ENCODE measurements around the gene TMPRSS4.

TMPRSS4 gene

GRCh38 chr11:118081241-118081958, 4.5 kb downstream of the TMPRSS4 start:
- H3K9ac ChIP-seq (ENCODE audit: low read depth, low read length): no peak overlapping the region
- no peak overlapping the region for H3K4me3 ChIP-seq (ENCODE audit: low read depth, low read length)
- H3K36me3 ChIP-seq (ENCODE audit: control insufficient read depth, insufficient read depth, low read length): no peaks in the 10 kb centered on the region
- no peaks in the 10 kb centered on the region for H3K9me3 ChIP-seq (ENCODE audit: control insufficient read depth, insufficient read depth, low read length)
- H3K27ac ChIP-seq (ENCODE audit: low read depth, low read length): no peak overlapping the region
- H3K27me3 ChIP-seq (ENCODE audit: control insufficient read depth, insufficient read depth, low read length): no peaks in the 10 kb centered on the region
- peaks cover 15% of the 10 kb centered on the region for H3K4me1 ChIP-seq (ENCODE audit: control insufficient read depth, insufficient read depth, low read length)

- Histone ChIP-seq H3K27ac (ENCODE audit: low read depth, low read length) (no peak overlapping the region), H3K9ac (ENCODE audit: low read depth, low read length) (no peak overlapping the region), H3K36me3 (ENCODE audit: control insufficient read depth, insufficient read depth, low read length) (no peaks in the 10 kb centered on the region), H3K27me3 (ENCODE audit: control insufficient read depth, insufficient read depth, low read length) (no peaks in the 10 kb centered on the region), H3K4me1 (ENCODE audit: control insufficient read depth, insufficient read depth, low read length) (peaks cover 7% of the 10 kb centered on the region; the same call in 1 of the 2 replicates), H3K4me3 (ENCODE audit: low read depth, low read length) (no peak overlapping the region), H3K9me3 (ENCODE audit: control insufficient read depth, insufficient read depth, low read length) (no peaks in the 10 kb centered on the region)
These were observed 6.1 kb downstream of the TMPRSS4 start for GRCh38 chr11:118082880-118083552.

GRCh38 chr11:118084247-118084646, 7.4 kb downstream of the TMPRSS4 start:
- Histone ChIP-seq H3K4me1 (ENCODE audit: control insufficient read depth, insufficient read depth, low read length) (peaks cover 7% of the 10 kb centered on the region; the same call in 1 of the 2 replicates), H3K9me3 (ENCODE audit: control insufficient read depth, insufficient read depth, low read length) (no peaks in the 10 kb centered on the region), H3K36me3 (ENCODE audit: control insufficient read depth, insufficient read depth, low read length) (no peaks in the 10 kb centered on the region), H3K9ac (ENCODE audit: low read depth, low read length) (no peak overlapping the region), H3K27ac (ENCODE audit: low read depth, low read length) (no peak overlapping the region), H3K4me3 (ENCODE audit: low read depth, low read length) (no peak overlapping the region), H3K27me3 (ENCODE audit: control insufficient read depth, insufficient read depth, low read length) (no peaks in the 10 kb centered on the region)

GRCh38 chr11:118084656-118085055, 7.8 kb downstream of the TMPRSS4 start:
- Histone ChIP-seq H3K4me3 (ENCODE audit: low read depth, low read length) (no peak overlapping the region), H3K4me1 (ENCODE audit: control insufficient read depth, insufficient read depth, low read length) (peaks cover 7% of the 10 kb centered on the region; the same call in 1 of the 2 replicates), H3K27ac (ENCODE audit: low read depth, low read length) (no peak overlapping the region), H3K27me3 (ENCODE audit: control insufficient read depth, insufficient read depth, low read length) (no peaks in the 10 kb centered on the region), H3K36me3 (ENCODE audit: control insufficient read depth, insufficient read depth, low read length) (no peaks in the 10 kb centered on the region), H3K9ac (ENCODE audit: low read depth, low read length) (no peak overlapping the region), H3K9me3 (ENCODE audit: control insufficient read depth, insufficient read depth, low read length) (no peaks in the 10 kb centered on the region)

- H3K4me1 ChIP-seq (ENCODE audit: control insufficient read depth, insufficient read depth, low read length): peaks cover 7% of the 10 kb centered on the region; the same call in 1 of the 2 replicates
- H3K27ac ChIP-seq (ENCODE audit: low read depth, low read length): no peak within 1 kb of the TSS
- no peaks in the 10 kb centered on the region for H3K27me3 ChIP-seq (ENCODE audit: control insufficient read depth, insufficient read depth, low read length)
- no peak within 1 kb of the TSS for H3K4me3 ChIP-seq (ENCODE audit: low read depth, low read length)
- H3K9me3 ChIP-seq (ENCODE audit: control insufficient read depth, insufficient read depth, low read length): no peaks in the 10 kb centered on the region
- no peaks in the 10 kb centered on the region for H3K36me3 ChIP-seq (ENCODE audit: control insufficient read depth, insufficient read depth, low read length)
- H3K9ac ChIP-seq (ENCODE audit: low read depth, low read length): no peak within 1 kb of the TSS
These were observed 10.3 kb downstream of the TMPRSS4 start, which contains the start of gene SMIM35 for GRCh38 chr11:118086913-118087768. Gene SMIM35, minus strand, starts transcription at chr11:118086963. Its CDS starts 206 bp downstream, at chr11:118086757.

- H3K27me3 ChIP-seq (ENCODE audit: control insufficient read depth, insufficient read depth, low read length): no peaks in the 10 kb centered on the region
- peaks cover 3% of the 10 kb centered on the region; the same call in 1 of the 2 replicates for H3K4me1 ChIP-seq (ENCODE audit: control insufficient read depth, insufficient read depth, low read length)
- no peaks in the 10 kb centered on the region for H3K9me3 ChIP-seq (ENCODE audit: control insufficient read depth, insufficient read depth, low read length)
- H3K27ac ChIP-seq (ENCODE audit: low read depth, low read length): no peak overlapping the region
- H3K9ac ChIP-seq (ENCODE audit: low read depth, low read length): no peak overlapping the region
- H3K4me3 ChIP-seq (ENCODE audit: low read depth, low read length): no peak overlapping the region
- no peaks in the 10 kb centered on the region for H3K36me3 ChIP-seq (ENCODE audit: control insufficient read depth, insufficient read depth, low read length)
These were observed 11.1 kb downstream of the TMPRSS4 start for GRCh38 chr11:118087931-118088330.

- H3K27me3 ChIP-seq (ENCODE audit: control insufficient read depth, insufficient read depth, low read length): no peaks in the 10 kb centered on the region
- H3K36me3 ChIP-seq (ENCODE audit: control insufficient read depth, insufficient read depth, low read length): no peaks in the 10 kb centered on the region
- no peak overlapping the region for H3K27ac ChIP-seq (ENCODE audit: low read depth, low read length)
- no peak overlapping the region for H3K9ac ChIP-seq (ENCODE audit: low read depth, low read length)
- H3K9me3 ChIP-seq (ENCODE audit: control insufficient read depth, insufficient read depth, low read length): no peaks in the 10 kb centered on the region
- no peaks in the 10 kb centered on the region for H3K4me1 ChIP-seq (ENCODE audit: control insufficient read depth, insufficient read depth, low read length)
- no peak overlapping the region for H3K4me3 ChIP-seq (ENCODE audit: low read depth, low read length)
These were observed 11.7 kb downstream of the TMPRSS4 start for GRCh38 chr11:118088531-118088930.

- H3K36me3 ChIP-seq (ENCODE audit: control insufficient read depth, insufficient read depth, low read length): no peaks in the 10 kb centered on the region
- H3K9me3 ChIP-seq (ENCODE audit: control insufficient read depth, insufficient read depth, low read length): no peaks in the 10 kb centered on the region
- H3K27ac ChIP-seq (ENCODE audit: low read depth, low read length): no peak overlapping the region
- H3K27me3 ChIP-seq (ENCODE audit: control insufficient read depth, insufficient read depth, low read length): no peaks in the 10 kb centered on the region
- no peak overlapping the region for H3K4me3 ChIP-seq (ENCODE audit: low read depth, low read length)
- H3K4me1 ChIP-seq (ENCODE audit: control insufficient read depth, insufficient read depth, low read length): no peaks in the 10 kb centered on the region
- H3K9ac ChIP-seq (ENCODE audit: low read depth, low read length): no peak overlapping the region
These were observed 13.8 kb downstream of the TMPRSS4 start for GRCh38 chr11:118090545-118091162.

- H3K27me3 ChIP-seq (ENCODE audit: control insufficient read depth, insufficient read depth, low read length): no peaks in the 10 kb centered on the region
- no peak overlapping the region for H3K9ac ChIP-seq (ENCODE audit: low read depth, low read length)
- H3K27ac ChIP-seq (ENCODE audit: low read depth, low read length): no peak overlapping the region
- H3K4me1 ChIP-seq (ENCODE audit: control insufficient read depth, insufficient read depth, low read length): no peaks in the 10 kb centered on the region
- no peaks in the 10 kb centered on the region for H3K9me3 ChIP-seq (ENCODE audit: control insufficient read depth, insufficient read depth, low read length)
- no peak overlapping the region for H3K4me3 ChIP-seq (ENCODE audit: low read depth, low read length)
- H3K36me3 ChIP-seq (ENCODE audit: control insufficient read depth, insufficient read depth, low read length): no peaks in the 10 kb centered on the region
These were observed 14.8 kb downstream of the TMPRSS4 start for GRCh38 chr11:118091690-118092089.

GRCh38 chr11:118092907-118093571, 16.2 kb downstream of the TMPRSS4 start:
- no peaks in the 10 kb centered on the region for H3K4me1 ChIP-seq (ENCODE audit: control insufficient read depth, insufficient read depth, low read length)
- no peak overlapping the region for H3K9ac ChIP-seq (ENCODE audit: low read depth, low read length)
- no peak overlapping the region for H3K4me3 ChIP-seq (ENCODE audit: low read depth, low read length)
- H3K36me3 ChIP-seq (ENCODE audit: control insufficient read depth, insufficient read depth, low read length): no peaks in the 10 kb centered on the region
- H3K9me3 ChIP-seq (ENCODE audit: control insufficient read depth, insufficient read depth, low read length): no peaks in the 10 kb centered on the region
- no peak overlapping the region for H3K27ac ChIP-seq (ENCODE audit: low read depth, low read length)
- no peaks in the 10 kb centered on the region for H3K27me3 ChIP-seq (ENCODE audit: control insufficient read depth, insufficient read depth, low read length)

Measured in HUES48 (cell line).